ENCODE data around the gene PRKCQ. TPM values are rescaled to one million over a fixed set of nuclear protein-coding genes. Genes with fewer than 3 reads are reported as not detected.

The PRKCQ gene
- total and polyA plus RNA-seq, 4 donors: 0.13 to 3.3 (median 0.45) TPM

- TF ChIP-seq ATF3 (IDR thresholded peaks at IDR 0.05) (no peak), NR2F2 (IDR thresholded peaks at IDR 0.05) (no peak), CTCF (IDR thresholded peaks at IDR 0.05; ENCODE audit: low read depth, low read length, missing input control) (no peak)
Observed at GRCh38 chr10:6569259-6569658, 10.8 kb downstream of the PRKCQ start (continued).

GRCh38 chr10:6567884-6568283 is 12.2 kb downstream of the PRKCQ start:
- no peak for DNase-seq (ENCODE audit: low spot score)
- H3K27ac ChIP-seq (ENCODE audit: low read depth in 1 of 2, low read length in 2 of 2): no peak overlapping the region
- no peak overlapping the region for H3K9ac ChIP-seq (ENCODE audit: low read depth in 1 of 2, low read length in 2 of 2)
- no peaks in the 10 kb centered on the region for H3K9me3 ChIP-seq (ENCODE audit: control insufficient read depth in 4 of 4, low read length in 3 of 4)
- H3K4me3 ChIP-seq (ENCODE audit: low read depth in 1 of 3, low read length in 3 of 3): no peak overlapping the region
- WGBS: 87% methylated on average over 8 of the region's 8 CpGs
- no peaks in the 10 kb centered on the region for H3K36me3 ChIP-seq (ENCODE audit: control insufficient read depth in 4 of 4, insufficient read depth in 3 of 4, low read depth in 1 of 4, low read length in 3 of 4)
- peaks cover 0 to 2% (median 0%) of the 10 kb centered on the region in 4 donors for H3K27me3 ChIP-seq (ENCODE audit: control insufficient read depth in 4 of 4, insufficient read depth in 4 of 4, low read length in 3 of 4)
- TF ChIP-seq FOXA2 (IDR thresholded peaks at IDR 0.05): no peak
- TF ChIP-seq REST (IDR thresholded peaks at IDR 0.05): no peak
- TF ChIP-seq RAD21 (IDR thresholded peaks at IDR 0.05): no peak
- no peak for TF ChIP-seq SP1 (IDR thresholded peaks at IDR 0.05)
- no peak for TF ChIP-seq NR2F2 (IDR thresholded peaks at IDR 0.05)
- TF ChIP-seq HNF4A (conservative IDR thresholded peaks at IDR 0.05): no peak
- TF ChIP-seq CTCF (IDR thresholded peaks at IDR 0.05; ENCODE audit: low read depth, low read length, missing input control): no peak
- TF ChIP-seq EGR1 (IDR thresholded peaks at IDR 0.05; ENCODE audit: low read depth in 2 of 2): no peak
- TF ChIP-seq YY1 (IDR thresholded peaks at IDR 0.05): no peak
- no peak for TF ChIP-seq HNF4G (IDR thresholded peaks at IDR 0.05)
- no peak for TF ChIP-seq GABPA (IDR thresholded peaks at IDR 0.05 in 1 of 2, conservative IDR thresholded peaks at IDR 0.05 in 1 of 2)
- TF ChIP-seq, protein P1, sequence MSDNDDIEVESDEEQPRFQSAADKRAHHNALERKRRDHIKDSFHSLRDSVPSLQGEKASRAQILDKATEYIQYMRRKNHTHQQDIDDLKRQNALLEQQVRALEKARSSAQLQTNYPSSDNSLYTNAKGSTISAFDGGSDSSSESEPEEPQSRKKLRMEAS (IDR thresholded peaks at IDR 0.05): no peak
- no peaks in the 10 kb centered on the region for H3K4me1 ChIP-seq (ENCODE audit: control insufficient read depth in 4 of 4, insufficient read depth in 4 of 4, low read length in 3 of 4)

Data from liver (tissue), 9 donors.